Esophagus muscularis mucosa (tissue), 4 donors: ENCODE results near the gene CLNK.

ENCODE experiments used
- CTCF ChIP-seq, 3 experiments: fragments of 200-600 bp in 2 of 3; fragments of 450-650 bp in 1 of 3; sonication (generic) in 2 of 3; IDR thresholded peaks; one replicate each; pipeline ENCODE4 v1.5.1; 2017 to 2019; ENCODE audit warnings: antibody characterized with exemption in 3 of 3, mild to moderate bottlenecking in 2 of 3, moderate library complexity in 1 of 3
- EP300 ChIP-seq: sonication (generic); formaldehyde crosslinking; IDR thresholded peaks from one replicate; pipeline ENCODE4 v1.6.1; 2017; ENCODE audit warnings: antibody characterized with exemption
- POLR2A ChIP-seq: fragments of 450-650 bp; IDR thresholded peaks from one replicate; pipeline ENCODE4 v1.6.1; 2017; ENCODE audit warnings: antibody characterized with exemption, moderate library complexity, mild to moderate bottlenecking, low read depth
- POLR2AphosphoS5 ChIP-seq, 2 donors: sonication (generic); formaldehyde crosslinking; IDR thresholded peaks; one replicate each; pipeline ENCODE4 v1.6.1; 2017; ENCODE audit warnings: antibody characterized with exemption in 2 of 2

DNA sequence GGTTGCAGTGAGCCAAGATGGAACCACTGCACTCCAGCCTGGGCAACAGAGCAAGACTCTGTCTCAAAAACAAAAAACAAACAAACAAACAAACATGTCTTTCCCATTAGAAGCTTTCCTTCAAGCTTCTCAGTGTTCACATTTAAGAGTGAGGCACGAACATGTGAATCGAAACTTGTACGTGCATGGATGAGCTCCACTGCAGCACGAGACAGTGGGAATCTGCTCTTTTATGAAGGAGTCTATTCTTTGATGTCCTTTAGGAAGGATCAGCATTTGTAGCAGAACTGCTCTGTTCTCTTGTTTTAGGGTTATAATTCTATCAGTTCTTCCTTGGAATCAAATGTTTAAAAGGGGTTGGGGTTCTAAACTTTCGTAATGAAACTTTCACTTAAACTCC lies 204.0 kb downstream of the CLNK start:
- TF ChIP-seq CTCF (IDR thresholded peaks at IDR 0.05) (no peak), POLR2A (no peak), POLR2AphosphoS5 (IDR thresholded peaks at IDR 0.05) (no peak), EP300 (no peak)
